BJ (cell line): ENCODE data around the gene INTS14. TPM values are rescaled to one million over a fixed set of nuclear protein-coding genes. Genes with fewer than 3 reads are reported as not detected.

ENCODE experiments used
- CTCF ChIA-PET: fragments of 350-600 bp; formaldehyde crosslinking; extraction: SDS; loops from one replicate; lab custom pipeline; 2021; ENCODE audit warnings: antibody characterized with exemption, inconsistent platforms; lab: Yijun Ruan, JAX
- POLR2A ChIA-PET: fragments of 300-600 bp; sonication (Branson Sonifier 250); formaldehyde crosslinking; extraction: SDS; loops from one replicate; lab custom pipeline; 2021; ENCODE audit warnings: antibody characterized with exemption; lab: Charles Lee
- DNase-seq: peaks from one replicate; pipeline ENCODE4 v3.0.0-alpha.2; 2011; ENCODE audit warnings: low read depth
- H3K27me3 ChIP-seq: 2 replicates; pipeline ENCODE4 v1.6.0; 2011; ENCODE audit warnings: low read length; ENCODE audit not compliant: control insufficient read depth, insufficient read depth
- H3K36me3 ChIP-seq: 2 replicates; pipeline ENCODE4 v1.5.1; 2011; ENCODE audit warnings: low read length; ENCODE audit not compliant: control insufficient read depth, insufficient read depth
- H3K4me3 ChIP-seq: 2 replicates; pipeline ENCODE4 v1.5.1; 2011; ENCODE audit warnings: low read depth, mild to moderate bottlenecking, control low read depth, low read length
- CTCF ChIP-seq: IDR thresholded peaks from 2 replicates; pipeline ENCODE4 v1.5.1; 2011; ENCODE audit warnings: low read depth, mild to moderate bottlenecking, control low read depth, inconsistent platforms, low read length, moderate library complexity; ENCODE audit not compliant: insufficient read depth
- polyA plus RNA-seq: library from polyadenylated mRNA; depleted of rRNA; stranded (reverse); fragments of >200 nt; gene quantifications from 2 replicates; pipeline ENCODE4 v1.2.3, GENCODE V29; 2011

Gene INTS14
- polyA plus RNA-seq, 1 experiment, result 37.3 TPM

GRCh38 chr15:65650312-65651041, 39.5 kb upstream of the INTS14 start:
- CTCF ChIA-PET, result interaction anchor here (3.9 to 4.8 kb wide), 2 partner anchors 11 to 12 kb away, joined by 22 to 45 read pairs; no protein-coding TSS in a partner anchor
- POLR2A ChIA-PET, result interaction anchor here (0.6 kb wide), 1 partner anchor 9 kb away, joined by 3 read pairs; no protein-coding TSS in a partner anchor
- TF ChIP-seq CTCF, result no peak

GRCh38 chr15:65646486-65646885, 35.6 kb upstream of the INTS14 start:
- POLR2A ChIA-PET, result interaction anchor here (0.6 kb wide), 1 partner anchor 195 kb away, joined by 3 read pairs; no protein-coding TSS in a partner anchor
- CTCF ChIA-PET, result interaction anchor here (0.6 to 4.8 kb wide), 4 partner anchors 7 to 35 kb away, joined by 3 to 45 read pairs (median 3); partner anchors contain the start of gene INTS14
- no peak for DNase-seq
- no peak overlapping the region for H3K4me3 ChIP-seq
- TF ChIP-seq CTCF, result no peak
- no peaks in the 10 kb centered on the region for H3K27me3 ChIP-seq
- H3K36me3 ChIP-seq, result peaks cover 2% of the 10 kb centered on the region; the same call in 1 of the 2 replicates

More at GRCh38 chr15:65650312-65651041, 39.5 kb upstream of the INTS14 start:
- H3K36me3 ChIP-seq, result peaks cover 1% of the 10 kb centered on the region; the same call in 1 of the 2 replicates
- no peak overlapping the region for H3K4me3 ChIP-seq
- no peak for DNase-seq
- H3K27me3 ChIP-seq, result no peaks in the 10 kb centered on the region

GRCh38 chr15:65645392-65645791, 34.5 kb upstream of the INTS14 start:
- Histone ChIP-seq H3K27me3 (no peaks in the 10 kb centered on the region), H3K36me3 (peaks cover 2% of the 10 kb centered on the region; the same call in 1 of the 2 replicates), H3K4me3 (no peak overlapping the region)
- no peak for DNase-seq
- ChIA-PET POLR2A (no interaction called here), CTCF (interaction anchor here (1.2 to 4.8 kb wide), 4 partner anchors 6 to 179 kb away, joined by 3 to 45 read pairs (median 3); partner anchors contain the start of gene INTS14)
- TF ChIP-seq CTCF, result no peak

- H3K4me3 ChIP-seq, result no peak overlapping the region
- no peaks in the 10 kb centered on the region for H3K27me3 ChIP-seq
- ChIA-PET CTCF (interaction anchor here (1.0 to 1.6 kb wide), 3 partner anchors 9 to 213 kb away, joined by 3 read pairs; no protein-coding TSS in a partner anchor), POLR2A (no interaction called here)
- peaks cover 2% of the 10 kb centered on the region; the same call in 1 of the 2 replicates for H3K36me3 ChIP-seq
- no peak for TF ChIP-seq CTCF
- DNase-seq, result no peak
These were observed 33.4 kb upstream of the INTS14 start for GRCh38 chr15:65644282-65644681.

- ChIA-PET POLR2A (no interaction called here), CTCF (interaction anchor here (1.1 to 1.4 kb wide), 4 partner anchors 11 to 214 kb away, joined by 3 to 8 read pairs (median 4); no protein-coding TSS in a partner anchor)
- no peak for TF ChIP-seq CTCF
- DNase-seq, result no peak
- H3K27me3 ChIP-seq, result no peaks in the 10 kb centered on the region
- H3K4me3 ChIP-seq, result no peak overlapping the region
- peaks cover 2% of the 10 kb centered on the region; the same call in 1 of the 2 replicates for H3K36me3 ChIP-seq
These were observed 31.7 kb upstream of the INTS14 start for GRCh38 chr15:65642594-65642993.
